Mesothelial cell of epicardium (in vitro differentiated cells): ENCODE data around the gene CDCP1. TPM values are rescaled to one million over a fixed set of nuclear protein-coding genes. Genes with fewer than 3 reads are reported as not detected.

ENCODE experiments used
- DNase-seq, 2 experiments: peaks; one replicate each; pipeline ENCODE4 v3.0.0; 2021; ENCODE audit warnings: low spot score in 2 of 2; ENCODE audit not compliant: unreplicated experiment in 2 of 2
- H3K27ac Mint-ChIP-seq: 2 replicates; pipeline ENCODE4 v1.8.0; 2021; ENCODE audit warnings: mixed read lengths
- H3K27me3 Mint-ChIP-seq: 2 replicates; pipeline ENCODE4 v1.8.0; 2021; ENCODE audit warnings: low read depth, mixed read lengths
- H3K36me3 Mint-ChIP-seq: 2 replicates; pipeline ENCODE4 v1.8.0; 2021; ENCODE audit warnings: mixed read lengths
- H3K4me1 Mint-ChIP-seq: 2 replicates; pipeline ENCODE4 v1.8.0; 2021; ENCODE audit warnings: mixed read lengths
- H3K4me3 Mint-ChIP-seq: 2 replicates; pipeline ENCODE4 v1.8.0; 2021; ENCODE audit warnings: mild to moderate bottlenecking, moderate library complexity, mixed read lengths
- H3K9me3 Mint-ChIP-seq: 2 replicates; pipeline ENCODE4 v1.8.0; 2021; ENCODE audit warnings: mixed read lengths
- CTCF ChIP-seq: fragments of 200-600 bp; sonication (generic); IDR thresholded peaks from one replicate; pipeline ENCODE4 v1.5.0; 2021; ENCODE audit warnings: antibody characterized with exemption; ENCODE audit not compliant: unreplicated experiment
- total RNA-seq: library from RNA; stranded (reverse); gene quantifications from 3 replicates; pipeline ENCODE4 v1.2.1, GENCODE V29; 2021

The CDCP1 gene
- total RNA-seq, 1 donor from 2014 or later = 1.3 TPM

GRCh38 chr3:45100981-45101407, 45.2 kb downstream of the CDCP1 start:
- Mint-ChIP-seq H3K9me3 (peaks cover 5% of the 10 kb centered on the region), H3K4me1 (peaks cover 13% of the 10 kb centered on the region), H3K27ac (no peak overlapping the region), H3K27me3 (no peaks in the 10 kb centered on the region), H3K4me3 (no peak overlapping the region), H3K36me3 (no peaks in the 10 kb centered on the region)
- no peak for DNase-seq
- no peak for TF ChIP-seq CTCF

- no peak for TF ChIP-seq CTCF
Measured at GRCh38 chr3:45098310-45098709, 47.9 kb downstream of the CDCP1 start.

GRCh38 chr3:45097296-45097883, 48.8 kb downstream of the CDCP1 start:
- no peak for TF ChIP-seq CTCF
- Mint-ChIP-seq H3K9me3 (no peaks in the 10 kb centered on the region), H3K27me3 (no peaks in the 10 kb centered on the region), H3K4me3 (no peak overlapping the region), H3K27ac (no peak overlapping the region), H3K36me3 (no peaks in the 10 kb centered on the region), H3K4me1 (peaks cover 25% of the 10 kb centered on the region)
- no peak for DNase-seq

More at GRCh38 chr3:45098310-45098709, 47.9 kb downstream of the CDCP1 start:
- H3K9me3 Mint-ChIP-seq = peaks cover 4% of the 10 kb centered on the region
- no peak for DNase-seq
- no peaks in the 10 kb centered on the region for H3K27me3 Mint-ChIP-seq
- H3K36me3 Mint-ChIP-seq = no peaks in the 10 kb centered on the region
- no peak overlapping the region for H3K27ac Mint-ChIP-seq
- peaks cover 18% of the 10 kb centered on the region for H3K4me1 Mint-ChIP-seq
- H3K4me3 Mint-ChIP-seq = no peak overlapping the region

- no peak for DNase-seq
- peak overlapping the region; percentile 69 for H3K27ac Mint-ChIP-seq
- H3K4me1 Mint-ChIP-seq = peaks cover 31% of the 10 kb centered on the region
- TF ChIP-seq CTCF = no peak
- no peaks in the 10 kb centered on the region for H3K27me3 Mint-ChIP-seq
- H3K4me3 Mint-ChIP-seq = no peak overlapping the region
- no peaks in the 10 kb centered on the region for H3K9me3 Mint-ChIP-seq
- H3K36me3 Mint-ChIP-seq = no peaks in the 10 kb centered on the region
Measured at GRCh38 chr3:45095916-45096526, 50.2 kb downstream of the CDCP1 start.

GRCh38 chr3:45093176-45093575, 53.0 kb downstream of the CDCP1 start:
- peak overlapping the region; percentile 91 for H3K27ac Mint-ChIP-seq
- DNase-seq = no peak
- H3K4me1 Mint-ChIP-seq = peaks cover 27% of the 10 kb centered on the region
- peaks cover 2% of the 10 kb centered on the region for H3K36me3 Mint-ChIP-seq
- no peaks in the 10 kb centered on the region for H3K9me3 Mint-ChIP-seq
- no peak for TF ChIP-seq CTCF
- no peak overlapping the region for H3K4me3 Mint-ChIP-seq
- H3K27me3 Mint-ChIP-seq = no peaks in the 10 kb centered on the region
